GM12878 (cell line): Measurements from ENCODE around the gene HDAC8. TPM values are rescaled to one million over a fixed set of nuclear protein-coding genes. Genes with fewer than 3 reads are reported as not detected.

Source experiments
- ATAC-seq: fragments of 200-7000 bp; cut with Tn5 transposase; 3 replicates; pipeline ENCODE4 v1.9.1; 2020; ENCODE audit warnings: mild to moderate bottlenecking, moderate library complexity
- BruUV-seq: library from RNA; stranded (reverse); fragments of 400-500 nt; replicated peaks from 2 replicates; lab custom pipeline; 2021; lab: Mats Ljungman, UMichigan
- CTCF ChIA-PET: fragments of 300-600 bp; sonication (Branson Sonifier 250); formaldehyde crosslinking; extraction: SDS; loops from one replicate; lab custom pipeline; 2021; ENCODE audit warnings: inconsistent platforms; lab: Yijun Ruan, JAX
- POLR2A ChIA-PET: fragments of 350-600 bp; formaldehyde crosslinking; extraction: SDS; loops from one replicate; lab custom pipeline; 2021; ENCODE audit warnings: inconsistent platforms; lab: Charles Lee
- RAD21 ChIA-PET: fragments of 300-600 bp; sonication (Branson Sonifier 250); formaldehyde crosslinking; loops from one replicate; lab custom pipeline; 2023; ENCODE audit warnings: antibody characterized with exemption; ENCODE audit not compliant: unreplicated experiment; lab: Charles Lee
- SMC1A ChIA-PET: fragments of 300-600 bp; sonication (Branson Sonifier 250); formaldehyde crosslinking; loops from one replicate; lab custom pipeline; 2023; ENCODE audit not compliant: unreplicated experiment, uncharacterized antibody; lab: Charles Lee
- DNase-seq: peaks from one replicate; pipeline ENCODE4 v3.0.0-alpha.2; 2011; ENCODE audit warnings: low read depth, low spot score
- FAIRE-seq: peaks from 3 replicates; lab custom pipeline; 2011; peaks lifted over from hg19 to GRCh38; lab: Jason Lieb, UNC
- H2AFZ ChIP-seq: 2 replicates; pipeline ENCODE4 v1.6.0; 2011; ENCODE audit warnings: low read depth, low read length, control low read depth; ENCODE audit not compliant: control insufficient read depth
- H3K27ac ChIP-seq: 2 replicates; pipeline ENCODE4 v1.5.1; 2011; ENCODE audit warnings: control low read depth; ENCODE audit not compliant: control insufficient read depth, insufficient read depth
- H3K27me3 ChIP-seq, 2 experiments: replicated peaks in 1 of 2; 2 replicates each; pipeline versions ENCODE4 v1.6.0 to v1.6.1; 2011; ENCODE audit warnings: low read length in 1 of 2; ENCODE audit not compliant: control insufficient read depth in 2 of 2, insufficient read depth in 2 of 2
- H3K36me3 ChIP-seq, 2 experiments: 2 replicates each; pipeline ENCODE4 v1.5.1; 2011; ENCODE audit warnings: low read length in 1 of 2; ENCODE audit not compliant: control insufficient read depth in 2 of 2, insufficient read depth in 2 of 2
- H3K4me1 ChIP-seq: 2 replicates; pipeline ENCODE4 v1.6.1; 2011; ENCODE audit warnings: mild to moderate bottlenecking, low read length, moderate library complexity, mixed read lengths; ENCODE audit not compliant: control insufficient read depth, insufficient read depth
- H3K4me2 ChIP-seq: 2 replicates; pipeline ENCODE4 v1.6.0; 2011; ENCODE audit warnings: control low read depth; ENCODE audit not compliant: control insufficient read depth, insufficient read depth
- H3K4me3 ChIP-seq: fragments of 200-600 bp; sonication (generic); 2 replicates; pipeline ENCODE4 v1.5.1; 2016
- H3K79me2 ChIP-seq: 2 replicates; pipeline ENCODE4 v1.6.0; 2011; ENCODE audit warnings: low read length; ENCODE audit not compliant: control insufficient read depth, insufficient read depth
- H3K9ac ChIP-seq: 2 replicates; pipeline ENCODE4 v1.8.0; 2011; ENCODE audit warnings: low read length, control low read depth, mixed read lengths; ENCODE audit not compliant: control insufficient read depth, insufficient read depth
- H3K9me3 ChIP-seq: replicated peaks from 3 replicates; pipeline ENCODE4 v1.5.1; 2011; ENCODE audit warnings: mild to moderate bottlenecking, low read length; ENCODE audit not compliant: control insufficient read depth, insufficient read depth
- H4K20me1 ChIP-seq: 2 replicates; pipeline ENCODE4 v1.6.0; 2011; ENCODE audit not compliant: control insufficient read depth, insufficient read depth
- CREB1 ChIP-seq: IDR thresholded peaks from 2 replicates; pipeline ENCODE4 v1.6.1; 2012; ENCODE audit warnings: low read depth, mild to moderate bottlenecking, inconsistent platforms
- CTCF ChIP-seq, 3 experiments: IDR thresholded peaks in 2 of 3; conservative IDR thresholded peaks in 1 of 3; 2 replicates each; pipeline ENCODE4 v1.5.1; 2011; ENCODE audit warnings: low read depth in 3 of 3, low read length in 3 of 3, mild to moderate bottlenecking in 3 of 3, control low read depth in 2 of 3, moderate library complexity in 2 of 3, inconsistent platforms in 1 of 3, mixed read lengths in 1 of 3; ENCODE audit not compliant: control insufficient read depth in 2 of 3, insufficient read depth in 1 of 3; ENCODE audit errors: extremely low read depth in 1 of 3
- FOXK2 ChIP-seq: fragments of 450-650 bp; IDR thresholded peaks from 2 replicates; pipeline ENCODE4 v1.6.1; 2017; ENCODE audit warnings: mild to moderate bottlenecking, moderate library complexity
- HCFC1 ChIP-seq: fragments of 150-350 bp; IDR thresholded peaks from 2 replicates; pipeline ENCODE4 v1.6.1; 2014; ENCODE audit warnings: low read length
- IKZF1 ChIP-seq: fragments of 450-650 bp; conservative IDR thresholded peaks from 2 replicates; pipeline ENCODE4 v1.6.1; 2017; ENCODE audit warnings: antibody characterized with exemption, mild to moderate bottlenecking
- NFXL1 ChIP-seq: fragments of 450-650 bp; IDR thresholded peaks from 2 replicates; pipeline ENCODE4 v1.6.1; 2017; ENCODE audit warnings: antibody characterized with exemption, mild to moderate bottlenecking, borderline replicate concordance
- NR2C2 ChIP-seq: IDR thresholded peaks from 2 replicates; pipeline ENCODE4 v1.6.1; 2011; ENCODE audit warnings: borderline replicate concordance, low read depth; ENCODE audit not compliant: control insufficient read depth, insufficient read length
- PAX5 ChIP-seq: IDR thresholded peaks from 2 replicates; pipeline ENCODE4 v1.6.1; 2011; ENCODE audit warnings: low read depth, low read length, borderline replicate concordance
- RCOR1 ChIP-seq: conservative IDR thresholded peaks from 2 replicates; pipeline ENCODE4 v1.6.1; 2012; ENCODE audit warnings: low read depth, low read length, improper control_type of control experiment
- SMAD1 ChIP-seq: fragments of 450-650 bp; IDR thresholded peaks from 2 replicates; pipeline ENCODE4 v1.6.1; 2018; ENCODE audit warnings: mild to moderate bottlenecking, low read depth; ENCODE audit not compliant: partially characterized antibody
- SMAD5 ChIP-seq: IDR thresholded peaks from 2 replicates; pipeline ENCODE4 v1.6.1; 2016; ENCODE audit warnings: antibody characterized with exemption, low read depth
- SREBF1 ChIP-seq: IDR thresholded peaks from 2 replicates; pipeline ENCODE4 v1.6.1; 2012; ENCODE audit warnings: mild to moderate bottlenecking, low read length
- SREBF2 ChIP-seq: IDR thresholded peaks from 2 replicates; pipeline ENCODE4 v1.6.1; 2012; ENCODE audit warnings: mild to moderate bottlenecking, low read length
- ZBED1 ChIP-seq: IDR thresholded peaks from 2 replicates; pipeline ENCODE4 v1.6.1; 2016; ENCODE audit warnings: borderline replicate concordance
- ZBTB4 ChIP-seq: fragments of 450-650 bp; formaldehyde crosslinking; IDR thresholded peaks from 2 replicates; pipeline ENCODE4 v1.4.0; 2022; ENCODE audit warnings: mild to moderate bottlenecking, moderate library complexity
- ZNF592 ChIP-seq: fragments of 450-650 bp; IDR thresholded peaks from 2 replicates; pipeline ENCODE4 v1.6.1; 2017; ENCODE audit warnings: mild to moderate bottlenecking, moderate library complexity
- ZSCAN29 ChIP-seq: fragments of 450-650 bp; IDR thresholded peaks from 2 replicates; pipeline ENCODE4 v1.6.1; 2017; ENCODE audit warnings: mild to moderate bottlenecking, moderate library complexity
- WGBS: methylation state at CpG from one replicate; pipeline ENCODE4 v1.1.6; 2016; ENCODE audit warnings: low lambda C conversion rate; ENCODE audit not compliant: insufficient replicate concordance, insufficient coverage; ENCODE audit errors: missing lambda C conversion rate; 5-methylcytosine and 5-hydroxymethylcytosine counted together
- in situ Hi-C: fragments of 300-500 bp; cut with MboI; formaldehyde crosslinking; loops from 9 replicates; pipeline ENCODE4 v1.14.3; 2018; ENCODE audit warnings: mixed read lengths
- intact Hi-C: fragments of 100-400 bp; cut with micrococcal nuclease; formaldehyde crosslinking; loops from one replicate; pipeline ENCODE4 v1.14.2; 2022; ENCODE audit not compliant: unreplicated experiment
- polyA plus RNA-seq, 11 experiments: library from polyadenylated mRNA; depleted of rRNA in 4 of 11; unstranded in 6 of 11; stranded (reverse) in 5 of 11; fragments of >200 nt; fragmentation: Nextera tagmentation in 4 of 11; fragmentation: Illumina TruSeq in 1 of 11; extraction: Ambion mirVana in 4 of 11; extraction: Trizol in 1 of 11; gene quantifications; 1 replicate in 1 of 11; 2 replicates in 10 of 11; pipeline versions ENCODE4 v1.2.1 to v1.2.3, GENCODE V29; 2011 to 2016; ENCODE audit warnings: inconsistent platforms in 2 of 11, missing spikeins in 2 of 11, low read depth in 1 of 11
- total RNA-seq, 4 experiments: library from RNA; depleted of rRNA in 3 of 4; stranded (reverse); fragments of >200 nt in 3 of 4; fragmentation: Illumina TruSeq in 1 of 4; extraction: Trizol in 1 of 4; gene quantifications; 2 replicates each; pipeline versions ENCODE4 v1.2.1 to v1.2.3, GENCODE V29; 2013 to 2021

The HDAC8 gene
- total and polyA plus RNA-seq, 10 of the 15 experiments (the other 5 are each of a cell fraction or from before 2014, with no cell fraction given) = 18.1 to 34.7 (median 29.1) TPM

GRCh38 chrX:72382202-72382595, 190.4 kb downstream of the HDAC8 start:
- DNase-seq = no peak
- no peak for FAIRE-seq
- Histone ChIP-seq H3K79me2 (no peaks in the 10 kb centered on the region), H3K36me3 (no peaks in the 10 kb centered on the region), H3K27ac (no peak overlapping the region), H3K4me1 (no peaks in the 10 kb centered on the region), H3K4me2 (no peak overlapping the region), H3K9ac (no peak overlapping the region), H2AFZ (no peak overlapping the region), H4K20me1 (no peaks in the 10 kb centered on the region), H3K9me3 (no peaks in the 10 kb centered on the region), H3K27me3 (no peaks in the 10 kb centered on the region), H3K4me3 (no peak overlapping the region)
- BruUV-seq = no TSS peak
- TF ChIP-seq ZSCAN29 (no peak), SREBF1 (no peak), ZBTB4 (CRISPR knock-in tag) (no peak), RCOR1 (no peak), CREB1 (no peak), SMAD5 (no peak), NFXL1 (no peak), NR2C2 (no peak), FOXK2 (no peak), SREBF2 (no peak), ZBED1 (no peak), CTCF (IDR thresholded peaks at IDR 0.05 in 2 of 3, conservative IDR thresholded peaks at IDR 0.05 in 1 of 3; ENCODE audit: control insufficient read depth in 2 of 3, extremely low read depth in 1 of 3, insufficient read depth in 1 of 3, low read depth in 3 of 3, low read length in 3 of 3) (no peak), ZNF592 (no peak), PAX5 (no peak), HCFC1 (no peak), IKZF1 (no peak), SMAD1 (no peak)
- CTCF ChIA-PET = interaction anchor here (0.9 to 1.2 kb wide), 2 partner anchors 9 to 11 kb away, joined by 3 read pairs; no protein-coding TSS in a partner anchor
- RAD21 ChIA-PET = interaction anchor here (1.4 kb wide), 1 partner anchor 158 kb away, joined by 5 read pairs; no protein-coding TSS in a partner anchor
- WGBS = 46% methylated on average over 4 of the region's 4 CpGs
- intact Hi-C loops (no loop called here), in situ Hi-C loops (no loop called here)
- POLR2A ChIA-PET = no interaction called here
- ATAC-seq = no peak
- SMC1A ChIA-PET = no interaction called here
